LNCAP (cell line): ENCODE measurements around the gene MYH14.
A peak's percentile ranks its signal among the peaks of the same experiment; 100 is the strongest.

ENCODE experiments used
- CTCF ChIP-seq: fragments of 450-650 bp; IDR thresholded peaks from 2 replicates; pipeline ENCODE4 v1.5.1; 2017; ENCODE audit warnings: mild to moderate bottlenecking

The MYH14 gene

GRCh38 chr19:50226536-50226935, 23.1 kb downstream of the MYH14 start:
- TF ChIP-seq CTCF, result no peak

GRCh38 chr19:50230379-50231351, 27.2 kb downstream of the MYH14 start:
- no peak for TF ChIP-seq CTCF

GRCh38 chr19:50231821-50232220, 28.4 kb downstream of the MYH14 start:
- no peak for TF ChIP-seq CTCF

- TF ChIP-seq CTCF, result no peak
These were observed 29.2 kb downstream of the MYH14 start for GRCh38 chr19:50232600-50232999.

GRCh38 chr19:50233308-50233910, 30.0 kb downstream of the MYH14 start:
- no peak for TF ChIP-seq CTCF

- TF ChIP-seq CTCF, result peak; percentile 36
These were observed 34.1 kb downstream of the MYH14 start for GRCh38 chr19:50237493-50237892.

- TF ChIP-seq CTCF, result no peak
These were observed 34.6 kb downstream of the MYH14 start for GRCh38 chr19:50238043-50238442.
